Smooth muscle cell of the brain vasculature (primary cell): Measurements from ENCODE around the gene UVRAG.

Source experiments
- DNase-seq: peaks from one replicate; pipeline ENCODE4 v3.0.0-alpha.2; 2012; ENCODE audit warnings: low read depth, low spot score

The UVRAG gene

GRCh38 chr11:75783416-75784084 is 31.5 kb upstream of the UVRAG start:
- DNase-seq, result no peak

- DNase-seq, result no peak
Observed at GRCh38 chr11:75784085-75784478, 30.9 kb upstream of the UVRAG start.

GRCh38 chr11:75784506-75784905 is 30.5 kb upstream of the UVRAG start:
- DNase-seq, result no peak

- DNase-seq, result no peak
Observed at GRCh38 chr11:75785187-75785586, 29.8 kb upstream of the UVRAG start.

- no peak for DNase-seq
Observed at GRCh38 chr11:75786101-75786736, 28.8 kb upstream of the UVRAG start.

GRCh38 chr11:75789521-75789920 is 25.5 kb upstream of the UVRAG start:
- no peak for DNase-seq

- DNase-seq, result no peak
Observed at GRCh38 chr11:75790986-75791385, 24.0 kb upstream of the UVRAG start.

GRCh38 chr11:75792127-75792731 is 22.8 kb upstream of the UVRAG start:
- no peak for DNase-seq

- DNase-seq, result no peak
Observed at GRCh38 chr11:75792997-75793800, 21.8 kb upstream of the UVRAG start.

- no peak for DNase-seq
Observed at GRCh38 chr11:75793966-75794365, 21.0 kb upstream of the UVRAG start.

- DNase-seq, result no peak
Observed at GRCh38 chr11:75795276-75796090, 19.5 kb upstream of the UVRAG start.

GRCh38 chr11:75796091-75796435 is 18.9 kb upstream of the UVRAG start:
- DNase-seq, result no peak

GRCh38 chr11:75797116-75797515 is 17.9 kb upstream of the UVRAG start:
- DNase-seq, result no peak

- DNase-seq, result no peak
Observed at GRCh38 chr11:75797792-75798191, 17.2 kb upstream of the UVRAG start.

- no peak for DNase-seq
Observed at GRCh38 chr11:75800136-75800675, 14.8 kb upstream of the UVRAG start.

GRCh38 chr11:75800728-75801361 is 14.2 kb upstream of the UVRAG start:
- no peak for DNase-seq

- no peak for DNase-seq
Observed at GRCh38 chr11:75801362-75802020, 13.5 kb upstream of the UVRAG start.

GRCh38 chr11:75802021-75802912 is 12.7 kb upstream of the UVRAG start:
- DNase-seq, result no peak
